SK-N-MC (cell line): ENCODE measurements around the gene SIPA1L3.

Experiments
- EZH2 ChIP-seq: fragments of 200-600 bp; sonication (generic); IDR thresholded peaks from one replicate; pipeline ENCODE4 v1.6.1; 2017; ENCODE audit warnings: antibody characterized with exemption
- POLR2AphosphoS5 ChIP-seq: IDR thresholded peaks from 2 replicates; pipeline ENCODE4 v1.6.1; 2012; ENCODE audit warnings: mild to moderate bottlenecking, low read depth, low read length, borderline replicate concordance

DNA sequence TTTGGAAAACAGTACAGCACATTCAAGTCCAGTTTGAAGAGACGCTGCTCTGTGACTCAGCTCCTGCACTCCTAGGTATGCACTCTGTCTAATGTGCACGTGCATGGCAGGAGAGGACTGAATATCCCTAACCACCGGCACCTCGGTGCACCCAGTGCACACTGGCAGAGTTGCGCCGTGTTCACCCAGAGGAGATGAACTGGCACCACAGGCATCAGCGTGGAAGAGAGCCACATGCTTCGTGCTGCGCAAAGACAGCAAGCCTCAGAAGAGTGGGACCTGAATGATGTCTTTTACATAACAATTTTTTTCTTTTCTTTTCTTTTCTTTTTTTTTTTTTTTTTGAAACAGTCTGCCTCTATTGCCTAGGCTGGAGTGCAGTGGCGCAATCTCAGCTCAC is 194.7 kb downstream of the SIPA1L3 start:
- TF ChIP-seq POLR2AphosphoS5 = no peak
- no peak for TF ChIP-seq EZH2
